Stimulated activated naive CD8-positive, alpha-beta T cell treated with anti-CD3 and anti-CD28 coated beads, Interleukin-15, amount 100 ng/mL, for 72 hours (primary cell): ENCODE results near the gene DCC.

Experiments
- ATAC-seq: fragments of 150-1000 bp; cut with Tn5 transposase; 2 replicates; pipeline ENCODE4 v1.10.0; 2021; ENCODE audit warnings: mild to moderate bottlenecking, moderate library complexity
- DNase-seq, 2 donors: peaks; one replicate each; pipeline ENCODE4 v3.0.0; 2021 to 2022
- H3K27ac Mint-ChIP-seq, 2 donors: one replicate each; pipeline ENCODE4 v1.8.0; 2022; ENCODE audit warnings: mild to moderate bottlenecking in 2 of 2, mixed read lengths in 2 of 2, moderate library complexity in 2 of 2
- H3K27me3 Mint-ChIP-seq: one replicate; pipeline ENCODE4 v1.8.0; 2022; ENCODE audit warnings: mixed read lengths
- H3K4me1 Mint-ChIP-seq: one replicate; pipeline ENCODE4 v1.8.0; 2022; ENCODE audit warnings: mild to moderate bottlenecking, mixed read lengths
- H3K4me3 Mint-ChIP-seq, 2 donors: one replicate each; pipeline ENCODE4 v1.8.0; 2022; ENCODE audit warnings: mild to moderate bottlenecking in 2 of 2, mixed read lengths in 2 of 2, moderate library complexity in 1 of 2
- H3K9me3 Mint-ChIP-seq, 2 donors: one replicate each; pipeline ENCODE4 v1.8.0; 2022; ENCODE audit warnings: mixed read lengths in 2 of 2

DCC gene

DNA sequence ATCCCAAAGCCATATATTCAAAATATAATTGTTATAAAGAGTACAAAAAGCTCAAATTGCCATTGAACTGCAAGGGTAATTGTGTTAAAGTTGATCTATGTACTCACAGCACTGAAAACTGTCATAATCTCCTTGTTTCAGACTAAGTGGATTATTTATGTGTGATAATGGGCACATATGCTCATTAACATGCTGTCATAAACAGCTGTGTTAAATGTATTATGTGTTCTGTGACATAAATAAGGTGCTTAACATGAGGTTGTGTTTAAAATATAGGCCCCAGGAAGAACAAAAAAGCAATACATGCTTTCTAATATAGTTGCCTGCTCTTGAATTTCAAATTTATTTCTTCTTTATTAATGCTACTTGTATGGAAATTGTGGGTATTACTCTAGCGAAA is 409.5 kb downstream of the DCC start:
- H3K4me3 Mint-ChIP-seq = no peak overlapping the region
- ATAC-seq (no peak), DNase-seq (no peak)
- no peaks in the 10 kb centered on the region for H3K4me1 Mint-ChIP-seq
- H3K27me3 Mint-ChIP-seq = no peaks in the 10 kb centered on the region
- peaks cover 0 to 6% of the 10 kb centered on the region in 2 donors for H3K9me3 Mint-ChIP-seq
- H3K27ac Mint-ChIP-seq = no peak overlapping the region

DNA sequence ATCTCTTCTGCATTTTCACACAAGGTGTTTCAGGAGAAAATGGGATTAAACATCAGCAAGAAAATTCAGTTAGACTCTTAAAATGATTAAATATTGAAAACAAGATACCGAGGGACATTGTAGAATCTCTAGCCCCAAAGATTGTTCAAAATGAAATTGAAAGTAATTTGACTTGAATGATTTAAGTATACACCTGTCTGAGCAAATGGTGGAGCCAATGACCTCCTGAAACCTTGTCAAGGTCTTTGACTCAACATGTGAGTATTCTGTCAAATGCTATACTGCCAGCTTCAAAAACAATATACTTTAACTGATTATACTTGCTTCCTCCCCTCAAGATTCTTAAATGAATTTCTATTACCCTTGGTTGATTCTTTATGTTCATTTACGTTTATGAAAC is 411.0 kb downstream of the DCC start:
- no peaks in the 10 kb centered on the region for H3K4me1 Mint-ChIP-seq
- DNase-seq (no peak), ATAC-seq (no peak)
- H3K4me3 Mint-ChIP-seq = no peak overlapping the region
- no peak overlapping the region for H3K27ac Mint-ChIP-seq
- H3K9me3 Mint-ChIP-seq = peaks cover 0 to 6% of the 10 kb centered on the region in 2 donors
- no peaks in the 10 kb centered on the region for H3K27me3 Mint-ChIP-seq

DNA sequence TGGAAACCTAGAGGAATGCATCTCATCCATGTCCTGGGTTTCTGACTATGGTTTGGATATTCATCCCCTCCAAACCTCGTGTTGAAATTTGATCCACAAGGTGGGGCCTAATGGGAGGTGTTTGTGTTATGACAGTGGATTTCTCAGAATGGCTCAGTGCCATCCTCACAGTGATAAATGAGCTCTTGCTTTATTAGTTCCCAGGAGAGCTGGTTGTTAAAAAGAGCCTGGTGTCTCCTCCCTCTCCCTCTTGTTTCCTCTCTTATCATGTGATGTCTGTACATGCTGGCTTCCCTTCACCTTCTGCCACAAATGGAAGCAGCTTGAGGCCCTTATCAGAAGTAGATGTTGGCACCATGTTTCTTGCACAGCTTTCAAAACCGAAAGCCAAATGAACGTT is 424.3 kb downstream of the DCC start:
- Mint-ChIP-seq H3K4me1 (no peaks in the 10 kb centered on the region), H3K27me3 (no peaks in the 10 kb centered on the region), H3K4me3 (no peak overlapping the region), H3K27ac (no peak overlapping the region), H3K9me3 (peaks cover 5 to 7% of the 10 kb centered on the region in 2 donors)
- DNase-seq = no peak
- ATAC-seq = no peak

DNA sequence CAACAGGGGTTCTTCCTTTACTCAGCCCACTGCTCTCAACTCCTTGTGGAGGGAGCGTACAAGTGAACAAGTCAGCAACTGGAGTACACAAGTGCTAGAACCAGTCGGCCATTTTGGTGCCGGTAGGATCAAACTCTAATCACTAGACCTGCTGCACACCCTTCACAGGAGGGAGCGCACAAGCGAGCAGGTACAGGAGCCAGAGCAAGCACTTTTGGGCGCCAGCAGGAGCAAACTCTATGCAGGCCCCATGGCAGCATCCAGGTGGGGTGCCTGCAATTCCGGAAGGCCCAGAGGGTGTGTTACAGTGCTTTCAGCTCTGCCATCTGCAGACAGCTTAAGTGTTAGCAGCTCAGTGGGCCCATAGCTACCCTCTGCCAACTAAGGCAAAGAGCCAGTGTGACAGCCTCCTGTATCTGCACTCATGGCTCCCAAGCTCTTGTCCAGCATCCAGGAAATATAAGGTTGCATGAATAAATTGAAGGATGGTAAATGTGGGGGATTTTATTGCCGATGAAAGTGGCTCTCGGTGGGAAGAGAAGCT is 426.1 kb downstream of the DCC start:
- H3K27me3 Mint-ChIP-seq = no peaks in the 10 kb centered on the region
- H3K4me3 Mint-ChIP-seq = no peak overlapping the region
- peaks cover 0 to 4% of the 10 kb centered on the region in 2 donors for H3K9me3 Mint-ChIP-seq
- no peak for ATAC-seq
- no peak for DNase-seq
- no peaks in the 10 kb centered on the region for H3K4me1 Mint-ChIP-seq
- no peak overlapping the region for H3K27ac Mint-ChIP-seq

DNA sequence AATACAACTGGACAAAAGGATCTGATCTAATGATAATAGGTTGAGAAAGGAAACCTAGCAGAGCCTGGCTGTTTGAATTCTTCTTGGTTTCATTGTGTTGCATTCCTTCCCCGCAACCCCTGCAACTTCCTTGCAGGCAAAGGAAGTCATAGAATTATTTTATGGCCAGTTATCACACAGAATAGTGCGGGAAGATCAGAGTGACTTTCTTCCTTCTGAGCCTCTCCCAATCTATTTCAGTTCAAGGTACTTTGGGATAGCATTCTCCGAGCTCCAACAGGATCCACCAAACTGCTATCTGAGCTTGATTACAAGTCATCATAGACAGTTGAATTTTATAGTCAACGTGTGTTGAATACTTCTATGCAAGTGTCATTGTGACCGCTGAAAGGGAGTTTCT is 441.1 kb downstream of the DCC start:
- no peak overlapping the region for H3K4me3 Mint-ChIP-seq
- peaks cover 3 to 15% of the 10 kb centered on the region in 2 donors for H3K9me3 Mint-ChIP-seq
- no peaks in the 10 kb centered on the region for H3K4me1 Mint-ChIP-seq
- no peaks in the 10 kb centered on the region for H3K27me3 Mint-ChIP-seq
- ATAC-seq = no peak
- no peak for DNase-seq
- H3K27ac Mint-ChIP-seq = no peak overlapping the region

GRCh38 chr18:52791321-52791720 is 451.3 kb downstream of the DCC start:
- Mint-ChIP-seq H3K27me3 (no peaks in the 10 kb centered on the region), H3K4me3 (no peak overlapping the region), H3K9me3 (peaks cover 19 to 57% of the 10 kb centered on the region in 2 donors), H3K27ac (no peak overlapping the region), H3K4me1 (no peaks in the 10 kb centered on the region)
- no peak for ATAC-seq
- no peak for DNase-seq

DNA sequence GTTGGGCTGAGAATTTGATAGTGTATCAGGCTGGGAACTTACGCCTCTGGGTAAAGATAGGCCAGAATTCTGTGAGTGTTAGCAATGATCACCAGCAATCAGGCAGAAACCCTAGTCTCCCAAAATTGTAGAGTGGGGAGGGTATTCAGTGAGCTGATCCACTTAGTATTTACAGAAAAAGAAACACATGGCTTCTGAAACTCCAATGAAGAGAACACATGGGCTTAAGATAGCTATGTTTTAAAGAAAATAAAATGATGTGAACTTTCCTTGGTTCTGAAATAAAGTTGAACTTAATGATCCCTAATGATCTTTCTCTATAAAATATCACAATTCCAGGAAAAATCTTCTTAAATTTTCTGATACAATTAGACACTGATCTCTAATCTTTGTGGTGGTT is 472.8 kb downstream of the DCC start:
- H3K4me3 Mint-ChIP-seq = no peak overlapping the region
- H3K27me3 Mint-ChIP-seq = no peaks in the 10 kb centered on the region
- peaks cover 0 to 10% of the 10 kb centered on the region in 2 donors for H3K9me3 Mint-ChIP-seq
- no peak for DNase-seq
- no peak for ATAC-seq
- H3K27ac Mint-ChIP-seq = no peak overlapping the region
- H3K4me1 Mint-ChIP-seq = no peaks in the 10 kb centered on the region

DNA sequence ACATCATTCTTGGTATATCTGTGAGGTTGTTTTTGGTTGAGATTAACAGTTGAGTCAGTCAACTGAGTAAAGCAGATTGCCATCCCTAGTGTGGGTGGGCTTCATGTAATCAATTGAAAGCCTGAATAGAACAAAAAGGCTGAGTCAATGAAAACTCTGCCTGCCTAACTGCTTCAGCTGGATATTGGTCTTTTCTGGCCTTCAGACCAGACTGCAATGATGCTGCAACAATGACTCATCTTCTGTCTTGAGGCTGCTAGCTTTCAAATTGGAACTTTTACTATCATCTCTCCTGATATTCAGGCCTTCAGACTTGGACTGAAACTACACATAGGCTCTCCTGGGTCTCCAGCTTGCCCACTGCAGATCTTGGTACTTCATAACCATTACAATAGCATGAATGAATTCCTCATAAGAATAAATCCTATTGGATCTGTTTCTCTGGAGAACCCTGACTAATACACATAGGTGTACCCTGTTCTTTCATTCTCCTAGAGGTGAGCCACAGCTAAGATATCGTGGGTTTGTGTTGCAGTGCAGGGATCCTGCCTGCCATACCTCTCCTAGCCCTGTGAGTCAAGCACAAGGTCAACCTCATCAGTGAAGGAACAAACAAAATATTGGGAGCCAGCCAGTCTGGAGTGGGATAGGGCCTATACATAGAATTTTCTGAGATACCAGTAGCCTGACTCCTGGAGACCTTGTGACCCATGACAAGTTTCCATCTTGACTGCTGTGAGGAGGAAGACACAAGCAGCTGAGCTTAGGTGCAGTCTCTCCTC is 473.8 kb downstream of the DCC start:
- Mint-ChIP-seq H3K4me1 (no peaks in the 10 kb centered on the region), H3K9me3 (peaks cover 0 to 10% of the 10 kb centered on the region in 2 donors), H3K27me3 (no peaks in the 10 kb centered on the region), H3K4me3 (no peak overlapping the region), H3K27ac (no peak overlapping the region)
- no peak for DNase-seq
- no peak for ATAC-seq

- no peaks in the 10 kb centered on the region for H3K4me1 Mint-ChIP-seq
- no peak for DNase-seq
- H3K27ac Mint-ChIP-seq = no peak overlapping the region
- H3K27me3 Mint-ChIP-seq = no peaks in the 10 kb centered on the region
- ATAC-seq = no peak
- no peak overlapping the region for H3K4me3 Mint-ChIP-seq
- peaks cover 1 to 4% of the 10 kb centered on the region in 2 donors for H3K9me3 Mint-ChIP-seq
These were observed 475.7 kb downstream of the DCC start for GRCh38 chr18:52815651-52816050.

DNA sequence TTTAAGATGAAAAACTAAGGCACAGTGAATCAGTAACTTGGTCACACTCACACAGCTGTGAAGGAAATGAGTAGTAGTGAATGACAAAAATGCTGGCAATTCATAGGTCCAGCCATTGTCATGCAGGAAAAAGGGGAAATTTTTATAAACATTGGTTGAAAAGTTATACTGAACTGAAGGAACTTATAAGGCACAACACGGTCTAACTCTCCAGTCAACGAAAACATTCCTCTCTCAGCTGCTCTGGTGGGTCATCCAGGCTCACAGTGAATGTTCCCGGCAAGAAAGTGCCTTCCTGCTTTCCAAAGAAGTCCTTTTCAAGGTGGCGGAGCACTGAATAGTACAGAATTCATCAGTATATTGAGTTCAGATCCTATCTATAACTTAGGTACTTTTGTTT is 476.1 kb downstream of the DCC start:
- ATAC-seq (no peak), DNase-seq (no peak)
- Mint-ChIP-seq H3K27ac (no peak overlapping the region), H3K9me3 (peaks cover 6 to 7% of the 10 kb centered on the region in 2 donors), H3K27me3 (no peaks in the 10 kb centered on the region), H3K4me1 (no peaks in the 10 kb centered on the region), H3K4me3 (no peak overlapping the region)

DNA sequence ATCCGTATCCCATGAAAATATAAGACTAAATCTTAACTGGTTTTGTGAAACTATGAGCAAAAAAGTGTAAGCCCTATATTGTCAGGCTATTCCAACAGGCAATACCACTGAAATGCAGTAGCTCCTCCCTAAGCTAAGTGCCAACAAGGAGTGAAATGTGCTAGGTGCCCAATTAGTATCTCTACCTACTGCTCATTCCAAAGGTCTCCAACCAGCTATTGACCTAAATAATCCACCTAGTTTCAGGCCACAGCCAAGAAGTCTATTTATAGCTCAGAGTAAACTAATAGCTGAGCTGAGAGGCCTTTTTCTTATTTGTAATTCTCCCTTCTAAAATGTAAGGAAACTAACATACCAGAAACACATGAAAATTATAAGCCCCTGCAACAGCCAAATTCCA is 482.2 kb downstream of the DCC start:
- H3K9me3 Mint-ChIP-seq = peaks cover 9 to 13% of the 10 kb centered on the region in 2 donors
- no peak overlapping the region for H3K4me3 Mint-ChIP-seq
- H3K27me3 Mint-ChIP-seq = no peaks in the 10 kb centered on the region
- DNase-seq = no peak
- no peaks in the 10 kb centered on the region for H3K4me1 Mint-ChIP-seq
- no peak overlapping the region for H3K27ac Mint-ChIP-seq
- no peak for ATAC-seq

DNA sequence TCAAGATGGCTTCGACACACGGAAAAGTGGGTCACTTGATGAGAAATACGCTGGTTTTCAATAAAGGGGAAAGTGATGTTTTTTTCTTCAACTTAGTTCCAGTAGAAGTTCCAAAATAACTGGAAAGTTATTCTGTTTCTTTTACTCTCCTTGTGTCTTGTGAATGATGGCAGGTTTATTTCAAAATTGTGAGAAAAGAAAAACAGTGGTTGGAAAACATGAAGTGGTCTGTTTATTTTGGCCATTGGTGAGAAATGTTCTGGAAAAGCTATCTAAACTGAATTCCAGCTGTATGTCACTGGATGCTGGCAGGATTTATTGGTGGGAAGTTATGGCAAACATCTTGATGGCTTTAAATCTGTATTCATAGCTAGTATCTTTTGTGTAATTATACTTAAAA is 484.1 kb downstream of the DCC start:
- no peak overlapping the region for H3K27ac Mint-ChIP-seq
- no peak overlapping the region for H3K4me3 Mint-ChIP-seq
- H3K4me1 Mint-ChIP-seq = no peaks in the 10 kb centered on the region
- DNase-seq (no peak), ATAC-seq (no peak)
- H3K9me3 Mint-ChIP-seq = peaks cover 9 to 13% of the 10 kb centered on the region in 2 donors
- H3K27me3 Mint-ChIP-seq = no peaks in the 10 kb centered on the region

- no peak overlapping the region for H3K4me3 Mint-ChIP-seq
- H3K9me3 Mint-ChIP-seq = peaks cover 6 to 13% of the 10 kb centered on the region in 2 donors
- ATAC-seq (no peak), DNase-seq (no peak)
- H3K27ac Mint-ChIP-seq = no peak overlapping the region
- H3K27me3 Mint-ChIP-seq = no peaks in the 10 kb centered on the region
- no peaks in the 10 kb centered on the region for H3K4me1 Mint-ChIP-seq
These were observed 487.0 kb downstream of the DCC start for GRCh38 chr18:52826994-52827393.

- Mint-ChIP-seq H3K4me1 (no peaks in the 10 kb centered on the region), H3K9me3 (peaks cover 0 to 13% of the 10 kb centered on the region in 2 donors), H3K4me3 (no peak overlapping the region), H3K27me3 (no peaks in the 10 kb centered on the region), H3K27ac (no peak overlapping the region)
- no peak for DNase-seq
- ATAC-seq = no peak
These were observed 489.3 kb downstream of the DCC start for GRCh38 chr18:52829320-52829719.

- no peak overlapping the region for H3K4me3 Mint-ChIP-seq
These were observed 489.9 kb downstream of the DCC start for GRCh38 chr18:52829876-52830405.

DNA sequence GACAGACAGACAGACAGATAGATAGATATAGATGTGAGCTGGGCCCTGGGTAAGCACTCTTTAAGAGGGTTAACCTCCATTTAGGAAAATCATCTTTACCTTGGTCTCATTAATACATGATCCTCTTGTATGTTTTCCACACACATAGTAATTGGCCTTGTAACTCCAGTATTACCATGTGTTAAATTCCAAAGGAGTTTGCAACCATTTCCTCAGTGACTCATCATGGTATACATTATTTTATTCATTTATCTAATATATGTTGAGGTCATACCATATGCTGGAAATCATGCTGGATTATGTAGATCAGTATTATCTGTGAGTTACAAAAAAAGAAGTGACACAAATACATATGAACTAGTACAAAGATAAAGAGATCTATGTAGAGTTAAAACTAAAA is 504.3 kb downstream of the DCC start:
- Mint-ChIP-seq H3K27ac (no peak overlapping the region), H3K4me1 (no peaks in the 10 kb centered on the region), H3K27me3 (no peaks in the 10 kb centered on the region), H3K4me3 (no peak overlapping the region), H3K9me3 (peaks cover 3 to 19% of the 10 kb centered on the region in 2 donors)
- ATAC-seq = no peak
- no peak for DNase-seq

More at GRCh38 chr18:52829876-52830405, 489.9 kb downstream of the DCC start:
- no peaks in the 10 kb centered on the region for H3K4me1 Mint-ChIP-seq
- H3K27me3 Mint-ChIP-seq = no peaks in the 10 kb centered on the region
- ATAC-seq = no peak
- no peak for DNase-seq
- peaks cover 0 to 13% of the 10 kb centered on the region in 2 donors for H3K9me3 Mint-ChIP-seq
- H3K27ac Mint-ChIP-seq = no peak overlapping the region
